NCI-H510A (cell line): ENCODE measurements around the gene LRP6.

Source experiments
- DNase-seq: peaks from one replicate; lab custom pipeline; 2025; lab: John Stamatoyannopoulos, UW

Gene LRP6

DNA sequence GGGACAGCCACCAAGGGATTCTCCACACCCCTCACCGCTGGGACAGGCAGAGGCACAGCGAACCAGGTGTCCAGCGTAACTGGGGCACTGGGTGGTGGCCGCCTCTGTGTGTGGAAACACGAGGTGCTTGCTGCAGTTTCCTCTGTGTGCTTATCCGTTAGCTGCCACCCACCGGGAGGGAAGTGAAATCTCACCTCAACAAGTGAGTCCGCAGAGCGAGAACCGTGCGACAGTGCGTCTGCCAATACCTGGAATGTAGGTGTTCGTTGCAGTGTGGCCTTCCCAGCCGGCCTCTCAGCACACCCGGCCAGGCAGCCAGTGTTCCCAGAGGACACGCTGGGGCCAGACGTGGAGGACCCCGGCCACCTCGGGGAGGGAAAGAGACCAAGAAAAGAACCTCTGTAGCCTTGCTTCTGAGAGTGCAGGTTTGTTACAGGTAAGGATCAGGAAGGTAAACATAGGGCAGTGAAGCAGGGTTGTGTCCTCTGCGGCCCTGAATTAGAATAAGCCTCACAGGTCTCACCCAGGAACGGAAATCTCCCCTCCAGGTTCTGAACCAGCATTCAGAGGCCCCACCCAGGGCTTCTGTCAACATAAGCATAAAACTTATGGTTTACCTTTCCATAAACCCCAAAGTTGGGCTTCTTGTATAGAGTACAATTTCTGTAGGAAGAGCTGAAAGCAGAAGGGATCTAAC is 194.6 kb downstream of the LRP6 start:
- peak; percentile 17 for DNase-seq

DNA sequence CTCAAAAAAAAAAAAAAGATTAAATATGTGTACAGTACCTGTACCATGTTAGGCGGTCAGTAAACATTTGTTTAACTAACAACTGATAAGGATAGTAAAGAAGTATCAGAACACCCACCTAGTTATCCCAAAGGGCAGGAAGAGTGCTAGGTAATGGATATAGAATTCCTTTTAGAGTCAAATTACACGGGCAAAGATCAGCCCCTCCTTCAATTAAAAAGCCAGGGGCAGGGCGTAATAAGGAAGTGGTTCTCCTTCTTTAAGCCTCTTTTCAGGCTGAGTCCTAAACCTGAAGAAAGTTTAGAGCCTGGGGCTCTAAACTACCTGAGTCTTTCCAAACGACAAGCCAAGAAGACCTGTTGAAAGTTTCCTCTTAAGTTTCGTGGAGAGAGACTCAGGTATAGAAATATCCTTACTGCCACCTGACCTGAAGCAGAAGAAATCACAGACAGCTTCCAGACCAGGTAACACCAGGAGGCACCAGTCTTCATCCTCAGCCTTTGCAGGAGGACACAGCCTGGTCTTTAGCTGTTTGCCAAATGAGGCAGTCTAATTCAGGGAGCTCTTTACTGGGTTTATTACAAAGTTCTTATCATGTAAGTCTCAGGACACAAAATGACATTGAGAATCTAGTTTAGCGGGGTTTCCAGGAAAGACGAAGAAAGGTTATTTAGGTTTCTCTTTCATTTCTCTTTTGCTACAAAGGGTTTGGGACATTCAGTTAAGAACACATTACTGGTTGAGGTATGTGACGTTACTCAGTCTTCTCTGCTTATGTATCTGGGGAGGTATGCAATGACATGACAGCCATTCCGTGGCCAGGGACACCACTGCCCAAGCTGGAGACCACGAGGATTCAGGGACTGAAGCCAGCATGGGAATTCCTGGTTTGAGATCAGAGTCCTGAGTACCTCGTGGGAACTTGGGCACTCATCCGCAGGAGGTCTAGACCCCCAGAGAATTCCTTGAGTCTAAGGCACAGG is 195.9 kb downstream of the LRP6 start, which contains the start of gene BCL2L14:
TSS of gene BCL2L14 (plus strand) at position 266 of the 983 bp plus-strand sequence. CDS start 8,367 bp downstream, outside the sequence.
- DNase-seq = no peak

DNA sequence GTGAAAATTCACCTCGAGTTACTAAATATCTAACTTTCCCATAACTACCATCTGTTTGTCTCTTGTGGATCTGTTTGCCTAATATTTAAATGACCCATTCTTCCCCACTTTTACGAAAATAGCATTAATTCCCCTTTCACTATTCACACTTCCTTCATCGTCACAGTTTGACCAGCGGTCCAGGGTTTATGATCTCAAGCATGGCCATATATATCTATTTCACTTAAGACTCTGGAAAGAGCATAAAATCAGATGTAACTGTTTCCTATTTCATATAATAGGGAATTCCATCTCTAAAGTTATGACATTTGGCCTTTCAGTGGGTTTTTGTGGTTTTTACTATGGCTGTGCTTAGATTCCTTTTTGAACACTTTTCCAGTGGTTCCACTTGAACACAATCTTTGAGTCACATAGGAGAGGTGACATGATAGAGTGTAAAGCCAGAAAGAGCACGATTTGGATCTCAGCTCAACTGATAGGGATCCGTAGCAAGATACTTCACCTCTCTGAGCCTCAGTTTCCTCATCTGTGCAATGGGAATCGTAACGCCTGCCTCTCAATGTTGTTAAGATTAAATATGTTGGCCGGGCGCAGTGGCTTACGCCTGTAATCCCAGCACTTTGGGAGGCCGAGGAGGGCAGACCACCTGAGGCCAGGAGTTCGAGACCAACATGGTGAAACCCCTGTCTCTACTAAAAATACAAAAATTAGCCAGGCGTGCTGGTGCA is 196.9 kb downstream of the LRP6 start:
- DNase-seq = no peak

DNA sequence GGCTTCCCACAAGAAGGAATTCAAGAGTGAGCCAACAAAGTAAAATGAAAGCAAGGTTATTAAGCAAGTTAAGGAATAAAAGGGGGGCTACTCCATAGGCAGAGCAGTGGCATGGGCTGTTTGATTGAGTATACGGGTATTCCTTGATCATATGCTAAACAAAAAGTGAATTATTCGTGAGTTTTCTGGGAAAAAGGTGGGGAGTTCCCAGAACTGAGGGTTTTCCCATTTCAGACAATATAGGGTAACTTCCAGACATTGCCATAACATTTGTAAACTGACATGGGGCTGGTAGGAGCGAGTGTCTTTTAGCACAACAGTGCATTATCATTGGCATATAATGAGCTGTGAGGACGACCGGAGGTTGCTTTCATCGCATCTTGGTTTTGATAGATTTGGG is 198.1 kb downstream of the LRP6 start:
- DNase-seq = no peak
